OCI-LY7 (cell line): Measurements from ENCODE around the gene USP28. TPM values are rescaled to one million over a fixed set of nuclear protein-coding genes. Genes with fewer than 3 reads are reported as not detected.

ENCODE experiments used
- BruUV-seq: library from RNA; stranded (reverse); fragments of 400-500 nt; replicated peaks from 2 replicates; lab custom pipeline; 2021; lab: Mats Ljungman, UMichigan
- CTCF ChIA-PET: fragments of 300-600 bp; sonication (Branson Sonifier 250); formaldehyde crosslinking; loops from one replicate; lab custom pipeline; 2022; ENCODE audit warnings: antibody characterized with exemption; ENCODE audit not compliant: unreplicated experiment; lab: Charles Lee
- POLR2A ChIA-PET: fragments of 300-600 bp; sonication (Branson Sonifier 250); formaldehyde crosslinking; loops from one replicate; lab custom pipeline; 2022; ENCODE audit warnings: antibody characterized with exemption; lab: Charles Lee
- DNase-seq: peaks from one replicate; pipeline ENCODE4 v3.0.0-alpha.2; 2015; ENCODE audit warnings: low spot score
- H2AFZ ChIP-seq: fragments of 200-600 bp; sonication (generic), shearing (Covaris generic); 2 replicates; pipeline ENCODE4 v1.6.1; 2014; ENCODE audit warnings: mild to moderate bottlenecking, antibody characterized with exemption, low read length, moderate library complexity
- H3K27ac ChIP-seq: fragments of 200-600 bp; sonication (generic); 2 replicates; pipeline ENCODE4 v1.5.1; 2014; ENCODE audit warnings: mixed run types, low read depth, mild to moderate bottlenecking, moderate library complexity, low read length, inconsistent platforms; ENCODE audit not compliant: poor library complexity, severe bottlenecking
- H3K36me3 ChIP-seq: fragments of 200-600 bp; sonication (generic); 2 replicates; pipeline ENCODE4 v1.6.1; 2014; ENCODE audit warnings: mild to moderate bottlenecking, antibody characterized with exemption, low read length, moderate library complexity, mixed read lengths; ENCODE audit not compliant: insufficient read depth
- H3K4me1 ChIP-seq: fragments of 200-600 bp; sonication (generic); 2 replicates; pipeline ENCODE4 v1.5.1; 2014; ENCODE audit warnings: mild to moderate bottlenecking, low read length; ENCODE audit not compliant: insufficient read depth, poor library complexity, severe bottlenecking
- H3K4me2 ChIP-seq: fragments of 200-600 bp; sonication (generic); 2 replicates; pipeline ENCODE4 v1.6.1; 2014; ENCODE audit warnings: mild to moderate bottlenecking, low read length
- H3K4me3 ChIP-seq: fragments of 200-600 bp; sonication (generic); 2 replicates; pipeline ENCODE4 v1.5.1; 2014; ENCODE audit warnings: mild to moderate bottlenecking, low read depth, low read length; ENCODE audit not compliant: poor library complexity, severe bottlenecking
- H3K79me2 ChIP-seq: fragments of 200-600 bp; sonication (generic); 2 replicates; pipeline ENCODE4 v1.6.1; 2016; ENCODE audit warnings: low read depth, mild to moderate bottlenecking, low read length, moderate library complexity, mixed read lengths; ENCODE audit not compliant: insufficient read depth
- H3K9me2 ChIP-seq: fragments of 200-600 bp; sonication (generic); 2 replicates; pipeline ENCODE4 v1.6.1; 2016; ENCODE audit warnings: mild to moderate bottlenecking, low read length, mixed read lengths; ENCODE audit not compliant: insufficient read depth
- H3K9me3 ChIP-seq: fragments of 200-600 bp; sonication (generic); 2 replicates; pipeline ENCODE4 v1.6.1; 2014; ENCODE audit warnings: mild to moderate bottlenecking, mixed run types, low read length, mixed read lengths
- H4K20me1 ChIP-seq: fragments of 200-600 bp; sonication (generic); 2 replicates; pipeline ENCODE4 v1.6.1; 2014; ENCODE audit warnings: mild to moderate bottlenecking, antibody characterized with exemption, low read length, moderate library complexity, mixed read lengths; ENCODE audit not compliant: insufficient read depth
- CTCF ChIP-seq: fragments of 200-600 bp; sonication (generic); conservative IDR thresholded peaks from 2 replicates; pipeline ENCODE4 v1.5.1; 2014; ENCODE audit warnings: mild to moderate bottlenecking, antibody characterized with exemption, low read length, moderate library complexity, mixed read lengths
- EZH2phosphoT487 ChIP-seq: fragments of 200-600 bp; sonication (generic); IDR thresholded peaks from 2 replicates; pipeline ENCODE4 v1.6.1; 2018; ENCODE audit warnings: low read depth, borderline replicate concordance, mild to moderate bottlenecking, mixed run types, antibody characterized with exemption, low read length, moderate library complexity, mixed read lengths
- intact Hi-C: fragments of 100-400 bp; cut with micrococcal nuclease; formaldehyde crosslinking; loops from one replicate; pipeline ENCODE4 v1.10.0; 2022; ENCODE audit not compliant: unreplicated experiment
- total RNA-seq, 2 experiments: library from RNA; depleted of rRNA in 1 of 2; stranded (reverse); fragments of >200 nt in 1 of 2; shearing (Covaris generic) in 1 of 2; gene quantifications; 2 replicates each; pipeline ENCODE4 v1.2.3, GENCODE V29; 2014 to 2022

Gene USP28
- total RNA-seq, 2 experiments from 2014 or later = 26.8 to 37.1 TPM

- CTCF ChIA-PET = no interaction called here
- no TSS peak for BruUV-seq
- intact Hi-C loops = loop anchor here (10.0 kb wide), 1 partner anchor 533 kb away; the partner anchor contains the start of genes C11orf71 and RBM7
Observed at GRCh38 chr11:113871336-113871735, 4.0 kb downstream of the USP28 start.

GRCh38 chr11:113867843-113868503 lies 7.4 kb downstream of the USP28 start:
- ChIA-PET CTCF (no interaction called here), POLR2A (interaction anchor here (1.2 kb wide), 1 partner anchor 35 kb away, joined by 3 read pairs; no protein-coding TSS in a partner anchor)
- no peak overlapping the region for H3K4me3 ChIP-seq
- H3K79me2 ChIP-seq = peaks cover 5% of the 10 kb centered on the region; the same call in 1 of the 2 replicates
- no peak overlapping the region for H3K27ac ChIP-seq
- no peaks in the 10 kb centered on the region for H3K9me2 ChIP-seq
- intact Hi-C loops = no loop called here
- no TSS peak for BruUV-seq
- peaks cover 12% of the 10 kb centered on the region for H3K4me1 ChIP-seq
- no peak overlapping the region for H2AFZ ChIP-seq
- DNase-seq = no peak
- H3K36me3 ChIP-seq = peaks cover 44% of the 10 kb centered on the region
- H3K4me2 ChIP-seq = no peak overlapping the region
- H3K9me3 ChIP-seq = no peaks in the 10 kb centered on the region
- TF ChIP-seq CTCF = no peak
- TF ChIP-seq EZH2phosphoT487 = no peak
- H4K20me1 ChIP-seq = 0 out of 2 replicates have a peak, but pooled peaks cover 4% of the 10 kb centered on the region

More at GRCh38 chr11:113871336-113871735, 4.0 kb downstream of the USP28 start:
- H3K9me3 ChIP-seq = no peaks in the 10 kb centered on the region
- peaks cover 18% of the 10 kb centered on the region; the same call in 1 of the 2 replicates for H3K79me2 ChIP-seq
- POLR2A ChIA-PET = no interaction called here
- H2AFZ ChIP-seq = no peak overlapping the region
- H3K4me3 ChIP-seq = no peak overlapping the region
- H3K4me1 ChIP-seq = peaks cover 27% of the 10 kb centered on the region
- TF ChIP-seq CTCF = no peak
- no peak for TF ChIP-seq EZH2phosphoT487
- H3K9me2 ChIP-seq = no peaks in the 10 kb centered on the region
- 0 out of 2 replicates have a peak overlapping the region, but pooled peaks have one; percentile 12 for H3K4me2 ChIP-seq
- 0 out of 2 replicates have a peak, but pooled peaks cover 4% of the 10 kb centered on the region for H4K20me1 ChIP-seq
- no peak overlapping the region for H3K27ac ChIP-seq
- no peak for DNase-seq
- peaks cover 39% of the 10 kb centered on the region for H3K36me3 ChIP-seq

GRCh38 chr11:113865873-113866272 lies 9.5 kb downstream of the USP28 start:
- no peaks in the 10 kb centered on the region for H3K9me3 ChIP-seq
- no peak overlapping the region for H3K27ac ChIP-seq
- no peak overlapping the region for H3K4me3 ChIP-seq
- DNase-seq = no peak
- H3K79me2 ChIP-seq = peaks cover 3% of the 10 kb centered on the region; the same call in 1 of the 2 replicates
- ChIA-PET CTCF (no interaction called here), POLR2A (no interaction called here)
- no peak overlapping the region for H3K4me2 ChIP-seq
- no peaks in the 10 kb centered on the region for H3K9me2 ChIP-seq
- H2AFZ ChIP-seq = no peak overlapping the region
- BruUV-seq = no TSS peak
- peaks cover 2% of the 10 kb centered on the region for H3K4me1 ChIP-seq
- peaks cover 34% of the 10 kb centered on the region for H3K36me3 ChIP-seq
- no peaks in the 10 kb centered on the region for H4K20me1 ChIP-seq
- intact Hi-C loops = no loop called here
- TF ChIP-seq CTCF = no peak
- no peak for TF ChIP-seq EZH2phosphoT487
